GM12875 (cell line): ENCODE results near the gene CCNYL1.

Experiments
- H3K4me3 ChIP-seq: one replicate; pipeline ENCODE4 v1.5.1; 2011; ENCODE audit warnings: low read depth, low read length, control low read depth
- TF ChIP-seq, protein P1 (sequence below): IDR thresholded peaks from 2 replicates; pipeline ENCODE4 v1.5.1; 2011; ENCODE audit warnings: low read depth, mild to moderate bottlenecking, control low read depth, inconsistent platforms, low read length, moderate library complexity, borderline replicate concordance; ENCODE audit not compliant: insufficient read depth

CCNYL1 gene

DNA sequence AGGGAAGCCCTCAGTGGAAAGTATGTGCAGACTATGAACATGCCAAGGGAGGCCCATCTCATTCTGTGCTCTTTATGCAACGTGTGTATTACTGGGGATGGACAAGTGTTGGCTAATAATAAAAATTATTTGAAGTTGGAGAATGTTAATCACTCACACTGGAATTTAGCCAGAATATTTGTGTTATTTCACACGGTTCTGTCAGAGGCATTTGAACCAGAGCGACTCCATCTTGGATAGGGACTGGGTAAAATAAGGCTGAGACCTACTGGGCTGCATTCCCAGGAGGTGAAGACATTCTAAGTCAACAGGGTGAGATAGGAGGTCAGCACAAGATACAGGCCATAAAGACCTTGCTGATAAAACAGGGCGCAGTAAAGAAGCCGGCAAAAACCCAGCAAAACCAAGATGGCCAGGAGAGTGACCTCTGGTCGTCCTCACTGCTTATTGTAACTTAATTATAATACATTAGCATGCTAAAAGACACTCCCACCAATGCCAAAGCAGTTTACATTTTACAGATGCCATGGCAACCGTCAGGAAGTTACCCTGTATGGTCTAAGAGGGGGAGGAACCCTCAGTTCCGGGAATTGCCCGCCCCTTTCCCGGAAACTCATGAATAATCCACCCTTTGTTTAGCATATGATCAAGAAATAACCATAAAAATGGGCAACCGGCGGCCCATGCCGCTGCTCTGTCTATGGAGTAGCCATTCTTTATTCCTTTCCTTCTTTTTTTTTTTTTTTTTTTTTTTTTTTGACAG, 60.8 kb downstream of the CCNYL1 start:
- TF ChIP-seq, protein P1, sequence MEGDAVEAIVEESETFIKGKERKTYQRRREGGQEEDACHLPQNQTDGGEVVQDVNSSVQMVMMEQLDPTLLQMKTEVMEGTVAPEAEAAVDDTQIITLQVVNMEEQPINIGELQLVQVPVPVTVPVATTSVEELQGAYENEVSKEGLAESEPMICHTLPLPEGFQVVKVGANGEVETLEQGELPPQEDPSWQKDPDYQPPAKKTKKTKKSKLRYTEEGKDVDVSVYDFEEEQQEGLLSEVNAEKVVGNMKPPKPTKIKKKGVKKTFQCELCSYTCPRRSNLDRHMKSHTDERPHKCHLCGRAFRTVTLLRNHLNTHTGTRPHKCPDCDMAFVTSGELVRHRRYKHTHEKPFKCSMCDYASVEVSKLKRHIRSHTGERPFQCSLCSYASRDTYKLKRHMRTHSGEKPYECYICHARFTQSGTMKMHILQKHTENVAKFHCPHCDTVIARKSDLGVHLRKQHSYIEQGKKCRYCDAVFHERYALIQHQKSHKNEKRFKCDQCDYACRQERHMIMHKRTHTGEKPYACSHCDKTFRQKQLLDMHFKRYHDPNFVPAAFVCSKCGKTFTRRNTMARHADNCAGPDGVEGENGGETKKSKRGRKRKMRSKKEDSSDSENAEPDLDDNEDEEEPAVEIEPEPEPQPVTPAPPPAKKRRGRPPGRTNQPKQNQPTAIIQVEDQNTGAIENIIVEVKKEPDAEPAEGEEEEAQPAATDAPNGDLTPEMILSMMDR = no peak
- H3K4me3 ChIP-seq = no peak overlapping the region

DNA sequence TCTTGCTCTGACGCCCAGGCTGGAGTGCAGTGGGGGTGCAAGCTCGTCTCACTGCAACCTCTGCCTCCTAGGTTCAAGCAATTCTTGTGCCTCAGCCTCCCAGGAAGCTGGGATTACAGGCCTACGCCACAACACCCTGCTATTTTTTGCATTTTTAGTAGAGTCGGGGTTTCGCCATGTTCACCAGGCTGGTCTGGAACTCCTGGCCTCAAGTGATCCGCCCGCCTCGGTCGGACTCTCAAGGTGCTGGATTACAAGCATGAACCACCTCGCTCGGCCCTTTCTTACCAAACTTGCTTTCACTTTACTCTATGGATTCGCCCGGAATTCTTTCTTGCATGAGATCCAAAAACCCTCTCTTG, 61.4 kb downstream of the CCNYL1 start:
- TF ChIP-seq, protein P1 = no peak
- no peak overlapping the region for H3K4me3 ChIP-seq

DNA sequence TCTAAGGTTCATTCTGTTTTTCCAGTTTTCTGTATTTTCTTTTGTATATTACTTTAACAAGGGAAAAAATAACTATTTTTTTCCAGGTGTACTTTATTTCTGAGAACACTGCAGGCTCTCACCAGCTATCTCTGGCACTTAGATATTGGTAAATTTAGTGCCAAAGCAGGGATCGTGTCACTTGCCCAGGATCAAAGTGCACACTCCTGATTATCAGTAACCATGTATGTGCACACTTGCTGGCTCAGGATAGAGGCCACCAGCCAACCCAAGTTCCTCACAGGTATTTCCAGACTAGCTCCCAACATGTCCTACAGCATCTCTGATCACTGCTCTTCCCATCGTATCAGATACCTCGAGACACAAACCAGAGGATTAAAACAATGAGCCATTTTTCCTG, 64.0 kb downstream of the CCNYL1 start:
- H3K4me3 ChIP-seq = no peak overlapping the region
- TF ChIP-seq, protein P1 = no peak

DNA sequence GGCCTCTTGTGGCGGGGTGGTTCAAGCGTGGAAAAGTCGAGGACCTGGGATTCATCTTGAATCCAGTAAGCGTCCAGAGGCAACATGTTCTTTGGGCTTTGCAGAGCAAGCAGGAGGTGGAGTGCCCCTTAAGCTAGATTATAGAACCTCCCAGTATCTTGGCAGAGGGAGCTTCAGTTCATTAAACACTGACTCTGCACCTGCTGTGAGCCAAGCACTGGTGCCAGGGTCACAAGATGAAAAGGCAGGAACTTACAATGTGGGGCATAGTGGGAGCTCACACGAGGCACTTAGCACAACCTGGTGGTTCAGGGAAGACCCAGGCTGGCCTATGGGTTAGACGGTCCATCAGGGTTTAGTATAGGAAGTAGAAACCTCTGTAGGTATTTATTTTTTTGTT, 65.7 kb downstream of the CCNYL1 start:
- H3K4me3 ChIP-seq = no peak overlapping the region
- TF ChIP-seq, protein P1 = no peak

DNA sequence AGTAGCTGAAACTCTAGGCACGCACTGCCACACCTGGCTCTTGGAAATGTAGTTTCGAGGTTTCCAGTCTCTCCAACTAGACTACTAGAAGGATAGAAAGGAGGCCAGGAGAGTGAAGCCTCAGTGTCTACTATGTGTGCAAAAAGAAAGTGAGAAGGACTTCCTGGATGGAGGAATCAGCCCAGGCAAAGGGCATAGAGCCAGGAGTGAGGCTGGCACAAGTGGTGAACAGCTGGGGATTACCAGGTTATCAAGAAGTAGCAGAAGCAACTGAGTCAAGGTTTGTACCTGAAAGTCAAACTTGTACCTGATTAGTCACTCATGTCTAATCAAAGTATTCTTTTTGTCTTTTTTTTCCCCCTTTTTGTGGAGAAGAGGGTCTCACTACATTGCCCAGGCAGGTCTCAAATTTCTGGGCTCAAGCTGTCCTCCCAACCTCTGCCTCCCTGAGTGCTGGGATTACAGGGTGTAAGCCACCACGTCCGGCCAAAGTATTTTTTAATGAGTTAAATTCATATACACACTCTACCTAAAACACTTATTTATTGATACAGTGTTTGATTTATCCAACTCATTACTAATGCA, 67.0 kb downstream of the CCNYL1 start:
- TF ChIP-seq, protein P1 = no peak
- H3K4me3 ChIP-seq = no peak overlapping the region

DNA sequence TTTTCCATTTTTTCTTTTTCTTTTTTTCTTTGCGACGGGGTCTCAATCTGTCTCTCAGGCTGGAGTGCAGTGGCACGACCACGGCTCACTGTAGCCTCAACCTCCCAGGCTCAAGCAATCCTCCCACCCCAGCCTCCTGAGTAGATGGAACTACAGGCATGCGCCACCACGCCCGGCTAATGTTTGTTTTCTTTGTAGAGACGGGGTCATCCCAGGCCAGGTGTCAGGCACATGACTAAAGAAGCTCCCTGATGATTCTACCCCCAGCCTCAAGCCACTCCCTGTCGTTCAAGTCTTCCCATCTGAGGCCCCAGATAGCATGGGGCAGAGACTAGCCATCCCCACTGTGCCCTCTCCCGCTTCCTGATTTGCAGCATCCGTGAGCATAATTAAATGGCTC, 68.1 kb downstream of the CCNYL1 start:
- no peak overlapping the region for H3K4me3 ChIP-seq
- TF ChIP-seq, protein P1 = no peak

DNA sequence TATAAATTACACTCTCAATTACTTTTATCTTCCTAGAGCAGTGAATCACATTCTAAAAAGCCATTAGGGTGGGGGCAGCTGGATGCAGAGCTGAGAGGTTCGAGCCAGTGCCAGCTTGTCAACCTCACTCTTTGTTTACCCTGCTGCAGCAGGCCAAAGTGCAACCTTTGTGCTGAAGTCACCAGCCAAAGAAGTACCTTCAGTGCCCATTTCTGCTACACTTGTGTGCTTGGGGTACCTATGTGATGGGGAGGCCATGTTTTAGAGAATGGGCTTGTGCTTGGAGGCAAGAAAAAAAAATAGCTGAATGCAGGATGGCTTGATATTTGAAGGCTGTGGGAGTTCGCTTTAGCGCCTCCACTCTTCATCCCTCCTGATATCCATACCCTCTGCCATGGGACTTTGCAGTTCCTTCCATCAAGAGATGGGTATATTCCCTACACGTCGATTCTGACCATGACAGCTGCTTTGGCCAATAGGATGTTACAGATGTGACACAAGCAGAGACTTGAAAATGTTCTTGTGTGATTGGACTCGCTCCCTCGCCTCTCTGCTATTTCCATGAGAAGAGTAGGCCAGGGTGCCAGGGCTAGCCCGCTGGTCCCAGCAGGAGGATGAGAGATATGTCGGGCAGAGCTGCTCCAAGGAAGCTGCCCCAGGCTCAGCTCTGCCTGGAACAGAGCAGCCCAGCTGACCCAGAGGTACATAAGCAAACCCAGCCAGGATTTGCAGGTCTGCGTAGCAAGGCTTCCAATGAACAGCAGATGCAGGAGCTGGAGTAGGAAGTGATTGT, 71.0 kb downstream of the CCNYL1 start:
- no peak overlapping the region for H3K4me3 ChIP-seq
- TF ChIP-seq, protein P1 = no peak
